OCI-LY7 (cell line): ENCODE data around the gene MAG.

Experiments
- EZH2phosphoT487 ChIP-seq: fragments of 200-600 bp; sonication (generic); IDR thresholded peaks from 2 replicates; pipeline ENCODE4 v1.6.1; 2018; ENCODE audit warnings: low read depth, borderline replicate concordance, mild to moderate bottlenecking, mixed run types, antibody characterized with exemption, low read length, moderate library complexity, mixed read lengths
- TF ChIP-seq, protein P1 (sequence below): fragments of 200-600 bp; sonication (generic); conservative IDR thresholded peaks from 2 replicates; pipeline ENCODE4 v1.5.1; 2014; ENCODE audit warnings: mild to moderate bottlenecking, antibody characterized with exemption, low read length, moderate library complexity, mixed read lengths

DNA sequence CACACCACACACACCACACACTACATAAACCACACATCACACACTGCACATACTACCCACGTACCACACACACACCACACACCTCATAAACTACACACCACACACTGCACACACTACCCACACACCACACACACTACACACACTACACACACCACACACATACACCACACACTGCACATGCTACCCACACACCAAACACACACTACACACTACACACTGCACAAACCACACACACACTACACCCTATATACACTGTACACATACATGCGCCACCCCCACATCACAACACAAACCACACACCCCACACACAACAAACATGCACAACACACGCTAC, 5.5 kb downstream of the MAG start:
- TF ChIP-seq, protein P1, sequence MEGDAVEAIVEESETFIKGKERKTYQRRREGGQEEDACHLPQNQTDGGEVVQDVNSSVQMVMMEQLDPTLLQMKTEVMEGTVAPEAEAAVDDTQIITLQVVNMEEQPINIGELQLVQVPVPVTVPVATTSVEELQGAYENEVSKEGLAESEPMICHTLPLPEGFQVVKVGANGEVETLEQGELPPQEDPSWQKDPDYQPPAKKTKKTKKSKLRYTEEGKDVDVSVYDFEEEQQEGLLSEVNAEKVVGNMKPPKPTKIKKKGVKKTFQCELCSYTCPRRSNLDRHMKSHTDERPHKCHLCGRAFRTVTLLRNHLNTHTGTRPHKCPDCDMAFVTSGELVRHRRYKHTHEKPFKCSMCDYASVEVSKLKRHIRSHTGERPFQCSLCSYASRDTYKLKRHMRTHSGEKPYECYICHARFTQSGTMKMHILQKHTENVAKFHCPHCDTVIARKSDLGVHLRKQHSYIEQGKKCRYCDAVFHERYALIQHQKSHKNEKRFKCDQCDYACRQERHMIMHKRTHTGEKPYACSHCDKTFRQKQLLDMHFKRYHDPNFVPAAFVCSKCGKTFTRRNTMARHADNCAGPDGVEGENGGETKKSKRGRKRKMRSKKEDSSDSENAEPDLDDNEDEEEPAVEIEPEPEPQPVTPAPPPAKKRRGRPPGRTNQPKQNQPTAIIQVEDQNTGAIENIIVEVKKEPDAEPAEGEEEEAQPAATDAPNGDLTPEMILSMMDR: no peak
- TF ChIP-seq EZH2phosphoT487: no peak
